SK-N-SH (cell line): ENCODE data around the gene SLAMF8. TPM values are rescaled to one million over a fixed set of nuclear protein-coding genes. Genes with fewer than 3 reads are reported as not detected.

Experiments
- CTCF ChIA-PET: fragments of 300-600, 350-600 bp; formaldehyde crosslinking; extraction: SDS; loops from one replicate; lab custom pipeline; 2021; lab: Yijun Ruan, JAX
- POLR2A ChIA-PET: fragments of 350-600 bp; sonication (Branson Sonifier 250); formaldehyde crosslinking; extraction: SDS; loops from one replicate; lab custom pipeline; 2020; ENCODE audit warnings: antibody characterized with exemption, inconsistent platforms; lab: Yijun Ruan, JAX
- DNase-seq: peaks from one replicate; pipeline ENCODE4 v3.0.0; 2012
- H2AFZ ChIP-seq: fragments of 200-600 bp; sonication (generic); 2 replicates; pipeline ENCODE4 v1.8.1; 2016; ENCODE audit warnings: antibody characterized with exemption, mild to moderate bottlenecking, low read depth
- H3F3A ChIP-seq: fragments of 200-600 bp; sonication (generic); replicated peaks from 2 replicates; pipeline ENCODE3; 2016; ENCODE audit warnings: antibody characterized with exemption, mild to moderate bottlenecking; ENCODE audit not compliant: insufficient read depth
- H3K27ac ChIP-seq, 2 experiments: fragments of 200-500 bp in 1 of 2; fragments of 200-600 bp in 1 of 2; sonication (Bioruptor generic) in 1 of 2; sonication (generic), shearing (Covaris generic) in 1 of 2; 2 replicates each; pipeline versions ENCODE4 v1.5.1 to v1.6.1; 2014 to 2016; ENCODE audit warnings: low read depth in 2 of 2, inconsistent platforms in 1 of 2, low read length in 1 of 2, mild to moderate bottlenecking in 1 of 2, mixed read lengths in 1 of 2
- H3K27me3 ChIP-seq: fragments of 200-600 bp; sonication (generic), shearing (Covaris generic); 2 replicates; pipeline ENCODE4 v1.6.1; 2016; ENCODE audit warnings: mixed run types; ENCODE audit not compliant: insufficient read depth
- H3K36me3 ChIP-seq, 2 experiments: fragments of 200-500 bp in 1 of 2; fragments of 200-600 bp in 1 of 2; sonication (Bioruptor generic) in 1 of 2; sonication (generic) in 1 of 2; replicated peaks in 1 of 2; 2 replicates each; pipeline versions ENCODE3 to v1.5.1; 2014 to 2016; ENCODE audit warnings: low read length in 1 of 2, mild to moderate bottlenecking in 1 of 2; ENCODE audit not compliant: insufficient read depth in 2 of 2, control insufficient read depth in 1 of 2
- H3K4me1 ChIP-seq, 2 experiments: fragments of 200-500 bp in 1 of 2; fragments of 200-600 bp in 1 of 2; sonication (Bioruptor generic) in 1 of 2; sonication (generic), shearing (Covaris generic) in 1 of 2; 2 replicates each; pipeline versions ENCODE4 v1.5.1 to v1.6.1; 2014 to 2016; ENCODE audit warnings: low read depth in 1 of 2, low read length in 1 of 2, mixed run types in 1 of 2; ENCODE audit not compliant: insufficient read depth in 2 of 2, control insufficient read depth in 1 of 2
- H3K4me2 ChIP-seq: fragments of 200-600 bp; sonication (generic), shearing (Covaris generic); 2 replicates; pipeline ENCODE4 v1.6.1; 2017; ENCODE audit warnings: mixed run types
- H3K4me3 ChIP-seq, 2 experiments: fragments of 200-500 bp in 1 of 2; fragments of 200-600 bp in 1 of 2; sonication (Bioruptor generic) in 1 of 2; sonication (generic), shearing (Covaris generic) in 1 of 2; 2 replicates each; pipeline versions ENCODE4 v1.5.1 to v1.8.1; 2014 to 2016; ENCODE audit warnings: low read depth in 2 of 2, inconsistent platforms in 1 of 2, low read length in 1 of 2, mild to moderate bottlenecking in 1 of 2, mixed read lengths in 1 of 2, moderate library complexity in 1 of 2
- H3K79me2 ChIP-seq: fragments of 200-600 bp; sonication (generic); 2 replicates; pipeline ENCODE4 v1.8.1; 2017; ENCODE audit warnings: mild to moderate bottlenecking; ENCODE audit not compliant: insufficient read depth
- H3K9ac ChIP-seq: fragments of 200-600 bp; sonication (generic); 2 replicates; pipeline ENCODE4 v1.6.1; 2017; ENCODE audit warnings: mixed run types
- H3K9me2 ChIP-seq: fragments of 200-600 bp; sonication (generic); 2 replicates; pipeline ENCODE4 v1.6.1; 2017; ENCODE audit warnings: mixed run types
- H3K9me3 ChIP-seq: fragments of 200-600 bp; sonication (generic); 2 replicates; pipeline ENCODE4 v1.6.1; 2017; ENCODE audit warnings: mixed run types, mild to moderate bottlenecking, moderate library complexity
- H4K20me1 ChIP-seq: fragments of 200-600 bp; sonication (generic); 2 replicates; pipeline ENCODE4 v1.6.1; 2017; ENCODE audit warnings: mild to moderate bottlenecking, mixed run types; ENCODE audit not compliant: insufficient read depth
- CHD2 ChIP-seq: fragments of 150-350 bp; IDR thresholded peaks from 2 replicates; pipeline ENCODE4 v1.6.1; 2018; ENCODE audit warnings: low read length; ENCODE audit not compliant: partially characterized antibody
- CTCF ChIP-seq: fragments of 200-600 bp; sonication (generic); IDR thresholded peaks from 2 replicates; pipeline ENCODE4 v1.6.1; 2017; ENCODE audit warnings: antibody characterized with exemption, mild to moderate bottlenecking, moderate library complexity
- FOXJ3 ChIP-seq: sonication (generic); formaldehyde crosslinking; IDR thresholded peaks from 2 replicates; pipeline ENCODE4 v1.5.1; 2020; ENCODE audit warnings: mild to moderate bottlenecking, missing genetic modification reagents
- GATA2 ChIP-seq: sonication (generic); formaldehyde crosslinking; IDR thresholded peaks from 2 replicates; pipeline ENCODE4 v1.5.0; 2020; ENCODE audit warnings: mild to moderate bottlenecking, missing genetic modification reagents
- IRF3 ChIP-seq: fragments of 150-350 bp; IDR thresholded peaks from 2 replicates; pipeline ENCODE4 v1.6.1; 2016; ENCODE audit warnings: mild to moderate bottlenecking, low read depth, low read length
- JUND ChIP-seq: IDR thresholded peaks from 2 replicates; pipeline ENCODE4 v1.4.0; 2012
- RAD21 ChIP-seq: IDR thresholded peaks from 2 replicates; pipeline ENCODE4 v1.6.1; 2012; ENCODE audit warnings: mild to moderate bottlenecking, low read length
- RFX5 ChIP-seq: IDR thresholded peaks from 2 replicates; pipeline ENCODE4 v1.6.1; 2012; ENCODE audit warnings: mild to moderate bottlenecking, improper control_type of control experiment, low read length
- TCF12 ChIP-seq: IDR thresholded peaks from 2 replicates; pipeline ENCODE4 v1.4.0; 2012
- WGBS: methylation state at CpG from one replicate; pipeline ENCODE4 v1.1.6; 2017; ENCODE audit warnings: low lambda C conversion rate; 5-methylcytosine and 5-hydroxymethylcytosine counted together
- polyA plus RNA-seq, 3 experiments: library from polyadenylated mRNA; depleted of rRNA; stranded (reverse); fragments of >200 nt; gene quantifications; 2 replicates each; pipeline ENCODE4 v1.2.3, GENCODE V29; 2012
- TF ChIP-seq, protein P1 (sequence below): IDR thresholded peaks from 2 replicates; pipeline ENCODE4 v1.4.0; 2012; ENCODE audit warnings: low read depth

SLAMF8 gene
- polyA plus RNA-seq, 1 of the 3 experiments (the other 2 are of a cell fraction) = not detected

DNA sequence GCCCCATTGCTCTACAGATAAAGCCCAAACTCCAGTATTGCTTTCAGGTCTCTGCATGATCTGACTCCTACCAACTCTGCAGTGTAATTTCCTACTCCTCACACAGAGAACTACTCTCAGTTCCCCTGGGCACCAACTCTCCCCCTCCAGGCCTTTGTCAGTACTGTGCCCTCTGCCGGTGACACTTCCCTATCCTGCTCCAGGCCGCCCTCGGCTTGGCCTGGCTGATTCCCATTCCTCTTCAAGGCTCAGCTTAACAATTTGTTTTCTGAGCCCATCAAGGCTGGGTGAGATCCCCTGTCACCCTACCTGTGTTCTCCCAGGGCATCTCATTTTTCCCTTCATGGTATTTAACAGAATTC is 2.6 kb downstream of the SLAMF8 start:
- no peaks in the 10 kb centered on the region for H3K36me3 ChIP-seq
- TF ChIP-seq IRF3 (no peak), RFX5 (no peak), CHD2 (no peak), RAD21 (no peak), GATA2 (CRISPR knock-in tag) (no peak), CTCF (peak; percentile 24; the same call in 1 of the 2 replicates)
- TF ChIP-seq, protein P1, sequence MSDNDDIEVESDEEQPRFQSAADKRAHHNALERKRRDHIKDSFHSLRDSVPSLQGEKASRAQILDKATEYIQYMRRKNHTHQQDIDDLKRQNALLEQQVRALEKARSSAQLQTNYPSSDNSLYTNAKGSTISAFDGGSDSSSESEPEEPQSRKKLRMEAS = no peak
- no peaks in the 10 kb centered on the region for H3K9me3 ChIP-seq
- peak; percentile 20 for DNase-seq
- no peaks in the 10 kb centered on the region for H4K20me1 ChIP-seq
- H3K27ac ChIP-seq = no peak overlapping the region
- no peaks in the 10 kb centered on the region for H3F3A ChIP-seq
- no peak overlapping the region for H3K9ac ChIP-seq
- 82% methylated on average over 3 of the region's 3 CpGs for WGBS
- H3K4me1 ChIP-seq = peaks cover 13% of the 10 kb centered on the region in 2 experiments; a peak in 2 of 4 replicates
- H3K9me2 ChIP-seq = no peaks in the 10 kb centered on the region
- ChIA-PET POLR2A (no interaction called here), CTCF (interaction anchor here (3.5 to 8.8 kb wide), 2 partner anchors 31 to 62 kb away, joined by 12 to 41 read pairs; no protein-coding TSS in a partner anchor)
- no peaks in the 10 kb centered on the region for H3K79me2 ChIP-seq
- H3K4me2 ChIP-seq = no peak overlapping the region
- H3K27me3 ChIP-seq = no peaks in the 10 kb centered on the region
- H3K4me3 ChIP-seq = no peak overlapping the region
- no peak overlapping the region for H2AFZ ChIP-seq

DNA sequence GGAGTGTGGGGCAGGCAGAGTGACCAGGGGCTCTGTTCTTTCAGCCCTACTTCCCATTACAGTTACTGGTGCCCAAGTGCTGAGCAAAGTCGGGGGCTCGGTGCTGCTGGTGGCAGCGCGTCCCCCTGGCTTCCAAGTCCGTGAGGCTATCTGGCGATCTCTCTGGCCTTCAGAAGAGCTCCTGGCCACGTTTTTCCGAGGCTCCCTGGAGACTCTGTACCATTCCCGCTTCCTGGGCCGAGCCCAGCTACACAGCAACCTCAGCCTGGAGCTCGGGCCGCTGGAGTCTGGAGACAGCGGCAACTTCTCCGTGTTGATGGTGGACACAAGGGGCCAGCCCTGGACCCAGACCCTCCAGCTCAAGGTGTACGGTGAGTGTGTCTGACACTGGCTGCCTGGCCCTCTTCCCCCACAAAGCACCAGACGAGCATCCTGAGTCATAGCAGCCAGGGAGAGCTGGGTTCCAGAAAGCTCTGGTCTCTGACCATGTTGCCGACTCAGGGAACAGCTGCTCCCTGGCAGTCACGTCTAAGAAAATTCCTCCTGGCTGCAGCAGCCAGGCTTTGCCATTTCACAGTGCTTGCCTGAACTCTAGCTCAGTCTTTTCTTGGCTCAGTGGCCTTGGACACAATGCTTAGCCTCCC is 3.3 kb downstream of the SLAMF8 start:
- Histone ChIP-seq H3K9ac (no peak overlapping the region), H3K27me3 (no peaks in the 10 kb centered on the region), H3K9me2 (no peaks in the 10 kb centered on the region), H3K4me3 (no peak overlapping the region), H3K27ac (no peak overlapping the region), H3K4me2 (no peak overlapping the region), H3K36me3 (no peaks in the 10 kb centered on the region), H3K4me1 (peaks cover 13% of the 10 kb centered on the region in 2 experiments; a peak in 2 of 4 replicates), H3K79me2 (no peaks in the 10 kb centered on the region), H3K9me3 (no peaks in the 10 kb centered on the region), H4K20me1 (no peaks in the 10 kb centered on the region), H2AFZ (no peak overlapping the region), H3F3A (no peaks in the 10 kb centered on the region)
- CTCF ChIA-PET = interaction anchor here (0.7 to 8.8 kb wide), 6 partner anchors 8 to 408 kb away, joined by 3 to 41 read pairs (median 10); no protein-coding TSS in a partner anchor
- WGBS = 32% methylated on average over 5 of the region's 18 CpGs
- TF ChIP-seq FOXJ3 (CRISPR knock-in tag) = no peak
- TF ChIP-seq GATA2 (CRISPR knock-in tag) = no peak
- no peak for TF ChIP-seq CTCF
- 0 out of 2 replicates have a peak, but pooled peaks have one; percentile 1 for TF ChIP-seq JUND
- TF ChIP-seq TCF12 = peak; percentile 16; the same call in 1 of the 2 replicates
- DNase-seq = no peak
- POLR2A ChIA-PET = no interaction called here
